Measurements from ENCODE around the gene SSH2.

DNA sequence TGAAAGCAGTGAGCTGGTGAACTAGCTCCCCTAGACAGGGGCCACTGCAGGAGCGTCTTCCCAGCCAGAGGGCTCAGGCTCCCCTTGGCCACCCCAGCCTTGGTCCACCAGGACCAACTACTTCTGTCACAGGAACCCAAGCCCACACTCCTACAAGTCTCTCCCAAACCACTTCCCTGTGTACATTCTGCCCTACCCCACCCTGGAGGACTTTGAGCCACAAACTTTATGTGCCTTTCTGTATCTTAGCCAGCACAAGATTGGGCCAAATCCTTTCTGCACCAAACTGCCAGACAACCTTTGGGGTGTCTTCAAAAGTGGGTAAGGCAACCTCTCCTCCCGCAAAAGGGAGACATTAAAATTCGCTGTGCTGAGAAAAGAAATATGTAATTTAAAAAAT lies 43.0 kb upstream of the SSH2 start:
- no peak for TF ChIP-seq FUS (optimal IDR thresholded peaks at IDR 0.05; ENCODE audit: low read depth, low read length)
- TF ChIP-seq CTCF (IDR thresholded peaks at IDR 0.05 in 2 of 3, conservative IDR thresholded peaks at IDR 0.05 in 1 of 3; ENCODE audit: insufficient read depth in 2 of 3, low read depth in 1 of 3, low read length in 3 of 3) = no peak
- TF ChIP-seq RAD51 (IDR thresholded peaks at IDR 0.05; ENCODE audit: borderline replicate concordance, low read depth) = no peak
- TF ChIP-seq POLR2A (conservative IDR thresholded peaks at IDR 0.05) = no peak
- TF ChIP-seq GABPA (tag; conservative IDR thresholded peaks at IDR 0.05; ENCODE audit: low read depth) = no peak
- TF ChIP-seq TCF7L2 (IDR thresholded peaks at IDR 0.05; ENCODE audit: low read depth, low read length) = no peak
